Measurements from ENCODE around the gene MRPL33. TPM values are rescaled to one million over a fixed set of nuclear protein-coding genes. Genes with fewer than 3 reads are reported as not detected.

The MRPL33 gene
- polyA plus RNA-seq, 4 donors = 111 to 156 (median 127) TPM

DNA sequence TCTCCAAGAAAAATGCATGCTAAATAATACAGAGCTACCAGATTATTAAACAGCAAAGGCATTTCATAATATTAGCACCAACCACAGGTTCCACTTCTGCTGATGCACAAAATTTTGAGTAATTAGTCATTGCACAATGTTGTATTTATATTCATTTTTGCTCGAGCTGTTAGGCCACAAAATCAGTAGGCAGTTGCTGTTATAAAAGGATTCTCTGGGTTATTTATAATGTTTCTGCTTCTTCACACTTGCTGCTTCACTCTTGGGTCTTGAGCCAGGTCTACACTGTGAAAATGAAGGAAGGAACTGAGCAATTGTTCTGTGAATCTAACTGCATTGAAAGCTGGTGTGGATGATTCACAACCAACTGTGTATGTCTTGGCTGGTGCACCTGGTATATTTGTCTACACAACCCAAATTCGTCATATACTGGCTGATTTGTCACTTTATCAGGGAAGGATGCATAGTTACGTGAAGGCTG, 38.3 kb downstream of the MRPL33 start:
- H3K27ac ChIP-seq (ENCODE audit: low read depth in 1 of 3, low read length in 2 of 3) = no peak overlapping the region

GRCh38 chr2:27810455-27810854, 38.9 kb downstream of the MRPL33 start:
- Histone ChIP-seq H3K4me1 (ENCODE audit: control insufficient read depth in 3 of 3, insufficient read depth in 2 of 3, low read depth in 1 of 3, low read length in 2 of 3) (no peaks in the 10 kb centered on the region), H3K27ac (ENCODE audit: low read depth in 1 of 3, low read length in 2 of 3) (no peak overlapping the region), H3K36me3 (ENCODE audit: control insufficient read depth in 3 of 3, insufficient read depth in 2 of 3, low read depth in 1 of 3, low read length in 3 of 3) (peaks cover 0 to 15% (median 0%) of the 10 kb centered on the region in 3 donors), H3K27me3 (ENCODE audit: control insufficient read depth in 3 of 3, insufficient read depth in 3 of 3, low read length in 3 of 3) (no peaks in the 10 kb centered on the region), H3K4me3 (ENCODE audit: low read depth in 1 of 3, low read length in 3 of 3) (no peak overlapping the region), H3K9me3 (ENCODE audit: control insufficient read depth in 2 of 2, insufficient read depth in 1 of 2, low read depth in 1 of 2, low read length in 1 of 2) (no peaks in the 10 kb centered on the region)
- FAIRE-seq (no peak), DNase-seq (no peak)
- WGBS, 3 donors = 87 to 99% (median 91%) methylated on average over 3 of the region's 3 CpGs

More for the DNA sequence above, 38.3 kb downstream of the MRPL33 start:
- WGBS, 3 donors = 64 to 83% (median 67%) methylated on average over 3 of the region's 3 CpGs
- FAIRE-seq = no peak
- H3K36me3 ChIP-seq (ENCODE audit: control insufficient read depth in 3 of 3, insufficient read depth in 2 of 3, low read depth in 1 of 3, low read length in 3 of 3) = peaks cover 0 to 16% (median 0%) of the 10 kb centered on the region in 3 donors
- DNase-seq = no peak
- H3K4me3 ChIP-seq (ENCODE audit: low read depth in 1 of 3, low read length in 3 of 3) = no peak overlapping the region
- H3K27me3 ChIP-seq (ENCODE audit: control insufficient read depth in 3 of 3, insufficient read depth in 3 of 3, low read length in 3 of 3) = no peaks in the 10 kb centered on the region
- H3K4me1 ChIP-seq (ENCODE audit: control insufficient read depth in 3 of 3, insufficient read depth in 2 of 3, low read depth in 1 of 3, low read length in 2 of 3) = no peaks in the 10 kb centered on the region
- H3K9me3 ChIP-seq (ENCODE audit: control insufficient read depth in 2 of 2, insufficient read depth in 1 of 2, low read depth in 1 of 2, low read length in 1 of 2) = no peaks in the 10 kb centered on the region

DNA sequence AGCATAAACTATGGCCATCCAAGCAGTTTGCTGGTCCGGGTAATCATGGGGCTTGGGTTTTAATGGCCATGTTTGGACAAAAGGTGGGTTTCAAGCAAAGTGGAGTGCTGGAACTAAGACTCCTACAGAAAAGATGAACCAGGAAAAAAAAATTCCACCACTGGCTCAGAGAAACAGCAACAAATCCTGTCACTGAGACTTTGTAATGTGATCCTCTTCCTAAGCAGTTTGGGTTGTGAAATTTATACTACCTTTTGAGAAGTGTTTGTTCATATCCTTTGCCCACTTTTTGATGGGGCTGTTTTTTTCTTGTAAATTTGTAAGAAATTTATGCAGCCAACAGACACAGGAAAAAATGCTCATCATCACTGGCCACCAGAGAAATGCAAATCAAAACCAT, 40.2 kb downstream of the MRPL33 start:
- Histone ChIP-seq H3K27me3 (ENCODE audit: control insufficient read depth in 3 of 3, insufficient read depth in 3 of 3, low read length in 3 of 3) (no peaks in the 10 kb centered on the region), H3K27ac (ENCODE audit: low read depth in 1 of 3, low read length in 2 of 3) (no peak overlapping the region), H3K4me3 (ENCODE audit: low read depth in 1 of 3, low read length in 3 of 3) (no peak overlapping the region), H3K36me3 (ENCODE audit: control insufficient read depth in 3 of 3, insufficient read depth in 2 of 3, low read depth in 1 of 3, low read length in 3 of 3) (peaks cover 0 to 10% (median 0%) of the 10 kb centered on the region in 3 donors), H3K9me3 (ENCODE audit: control insufficient read depth in 2 of 2, insufficient read depth in 1 of 2, low read depth in 1 of 2, low read length in 1 of 2) (no peaks in the 10 kb centered on the region), H3K4me1 (ENCODE audit: control insufficient read depth in 3 of 3, insufficient read depth in 2 of 3, low read depth in 1 of 3, low read length in 2 of 3) (no peaks in the 10 kb centered on the region)
- WGBS, 3 donors = 96 to 100% (median 100%) methylated on average over 1 of the region's 1 CpG
- FAIRE-seq (no peak), DNase-seq (no peak)

- Histone ChIP-seq H3K9me3 (ENCODE audit: control insufficient read depth in 2 of 2, insufficient read depth in 1 of 2, low read depth in 1 of 2, low read length in 1 of 2) (peaks cover 1 to 3% of the 10 kb centered on the region in 2 donors), H3K36me3 (ENCODE audit: control insufficient read depth in 3 of 3, insufficient read depth in 2 of 3, low read depth in 1 of 3, low read length in 3 of 3) (peaks cover 0 to 7% (median 3%) of the 10 kb centered on the region in 3 donors), H3K4me3 (ENCODE audit: low read depth in 1 of 3, low read length in 3 of 3) (no peak overlapping the region), H3K27me3 (ENCODE audit: control insufficient read depth in 3 of 3, insufficient read depth in 3 of 3, low read length in 3 of 3) (no peaks in the 10 kb centered on the region), H3K4me1 (ENCODE audit: control insufficient read depth in 3 of 3, insufficient read depth in 2 of 3, low read depth in 1 of 3, low read length in 2 of 3) (no peaks in the 10 kb centered on the region), H3K27ac (ENCODE audit: low read depth in 1 of 3, low read length in 2 of 3) (no peak overlapping the region)
- DNase-seq (peak; percentile 27 to 51), FAIRE-seq (no peak)
- WGBS, 3 donors = 20 to 50% (median 42%) methylated on average over 1 of the region's 1 CpG
Observed at GRCh38 chr2:27814758-27815157, 43.2 kb downstream of the MRPL33 start.

GRCh38 chr2:27815860-27816438, 44.4 kb downstream of the MRPL33 start:
- Histone ChIP-seq H3K36me3 (ENCODE audit: control insufficient read depth in 3 of 3, insufficient read depth in 2 of 3, low read depth in 1 of 3, low read length in 3 of 3) (peaks cover 0 to 11% (median 4%) of the 10 kb centered on the region in 3 donors), H3K4me3 (ENCODE audit: low read depth in 1 of 3, low read length in 3 of 3) (no peak overlapping the region), H3K27ac (ENCODE audit: low read depth in 1 of 3, low read length in 2 of 3) (no peak overlapping the region), H3K27me3 (ENCODE audit: control insufficient read depth in 3 of 3, insufficient read depth in 3 of 3, low read length in 3 of 3) (no peaks in the 10 kb centered on the region), H3K4me1 (ENCODE audit: control insufficient read depth in 3 of 3, insufficient read depth in 2 of 3, low read depth in 1 of 3, low read length in 2 of 3) (no peaks in the 10 kb centered on the region), H3K9me3 (ENCODE audit: control insufficient read depth in 2 of 2, insufficient read depth in 1 of 2, low read depth in 1 of 2, low read length in 1 of 2) (peaks cover 1 to 3% of the 10 kb centered on the region in 2 donors)
- FAIRE-seq (no peak), DNase-seq (no peak)
- WGBS, 3 donors = 88 to 99% (median 94%) methylated on average over 4 of the region's 4 CpGs

GRCh38 chr2:27822049-27822448, 50.5 kb downstream of the MRPL33 start:
- H3K36me3 ChIP-seq (ENCODE audit: control insufficient read depth in 3 of 3, insufficient read depth in 2 of 3, low read depth in 1 of 3, low read length in 3 of 3) = peaks cover 0 to 15% (median 15%) of the 10 kb centered on the region in 3 donors
- peak overlapping the region in 1 of 3 donors; percentile 50 for H3K27ac ChIP-seq (ENCODE audit: low read depth in 1 of 3, low read length in 2 of 3)
- H3K4me3 ChIP-seq (ENCODE audit: low read depth in 1 of 3, low read length in 3 of 3) = no peak overlapping the region
- FAIRE-seq = no peak
- peak in 1 of 2 donors; percentile 60 for DNase-seq
- no peaks in the 10 kb centered on the region for H3K27me3 ChIP-seq (ENCODE audit: control insufficient read depth in 3 of 3, insufficient read depth in 3 of 3, low read length in 3 of 3)
- 96 to 100% (median 96%) methylated on average over 1 of the region's 1 CpG for WGBS, 3 donors
- H3K4me1 ChIP-seq (ENCODE audit: control insufficient read depth in 3 of 3, insufficient read depth in 2 of 3, low read depth in 1 of 3, low read length in 2 of 3) = peaks cover 0 to 7% (median 0%) of the 10 kb centered on the region in 3 donors
- H3K9me3 ChIP-seq (ENCODE audit: control insufficient read depth in 2 of 2, insufficient read depth in 1 of 2, low read depth in 1 of 2, low read length in 1 of 2) = peaks cover 1 to 7% of the 10 kb centered on the region in 2 donors

DNA sequence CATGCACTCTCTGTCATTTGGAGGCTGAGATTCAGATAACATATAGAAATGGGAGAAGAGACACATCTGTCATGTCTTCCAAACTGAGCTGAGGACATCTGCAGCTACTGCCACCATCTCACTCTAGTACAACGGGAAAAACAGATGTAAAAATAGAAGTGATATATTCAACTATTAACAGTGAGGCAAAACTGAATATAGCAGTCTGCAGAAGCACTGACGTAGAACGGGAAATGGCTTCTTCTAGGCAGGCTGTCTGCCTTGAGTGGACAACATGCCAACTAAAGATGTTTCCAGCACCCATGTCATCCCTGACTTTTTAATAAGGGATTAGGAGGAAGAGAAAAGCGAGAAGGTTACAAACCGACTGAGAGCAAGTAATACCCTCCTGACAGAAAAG, 51.6 kb downstream of the MRPL33 start:
- H3K27ac ChIP-seq (ENCODE audit: low read depth in 1 of 3, low read length in 2 of 3) = no peak overlapping the region
- peaks cover under 1 to 17% (median 12%) of the 10 kb centered on the region in 3 donors for H3K36me3 ChIP-seq (ENCODE audit: control insufficient read depth in 3 of 3, insufficient read depth in 2 of 3, low read depth in 1 of 3, low read length in 3 of 3)
- H3K9me3 ChIP-seq (ENCODE audit: control insufficient read depth in 2 of 2, insufficient read depth in 1 of 2, low read depth in 1 of 2, low read length in 1 of 2) = peaks cover 1 to 7% of the 10 kb centered on the region in 2 donors
- DNase-seq = no peak
- no peaks in the 10 kb centered on the region for H3K27me3 ChIP-seq (ENCODE audit: control insufficient read depth in 3 of 3, insufficient read depth in 3 of 3, low read length in 3 of 3)
- peaks cover 0 to 7% (median 0%) of the 10 kb centered on the region in 3 donors for H3K4me1 ChIP-seq (ENCODE audit: control insufficient read depth in 3 of 3, insufficient read depth in 2 of 3, low read depth in 1 of 3, low read length in 2 of 3)
- H3K4me3 ChIP-seq (ENCODE audit: low read depth in 1 of 3, low read length in 3 of 3) = no peak overlapping the region
- WGBS, 3 donors = 78 to 93% (median 89%) methylated on average over 5 of the region's 5 CpGs
- no peak for FAIRE-seq

DNA sequence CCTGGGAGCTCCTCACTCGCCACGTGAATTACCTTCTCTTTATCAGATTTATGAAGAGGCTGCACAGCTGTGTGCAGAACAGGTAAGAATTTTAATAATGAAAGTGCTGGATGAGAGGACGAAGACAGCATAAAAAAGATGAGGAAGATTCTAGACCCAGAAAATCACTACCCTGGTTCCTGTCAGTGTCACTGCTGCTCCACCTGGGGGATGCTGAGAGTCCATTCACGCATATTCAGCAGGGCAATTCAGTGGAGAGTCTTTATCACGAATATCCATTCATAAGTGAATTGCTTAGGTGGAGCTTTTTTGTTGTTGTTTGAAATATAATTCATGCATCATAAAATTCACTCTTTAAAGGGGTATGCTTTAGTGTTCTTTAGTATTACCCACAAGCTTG, 52.0 kb downstream of the MRPL33 start:
- peaks cover 1 to 7% of the 10 kb centered on the region in 2 donors for H3K9me3 ChIP-seq (ENCODE audit: control insufficient read depth in 2 of 2, insufficient read depth in 1 of 2, low read depth in 1 of 2, low read length in 1 of 2)
- peaks cover 0 to 7% (median 0%) of the 10 kb centered on the region in 3 donors for H3K4me1 ChIP-seq (ENCODE audit: control insufficient read depth in 3 of 3, insufficient read depth in 2 of 3, low read depth in 1 of 3, low read length in 2 of 3)
- 87 to 93% (median 88%) methylated on average over 5 of the region's 5 CpGs for WGBS, 3 donors
- FAIRE-seq = no peak
- no peak overlapping the region for H3K4me3 ChIP-seq (ENCODE audit: low read depth in 1 of 3, low read length in 3 of 3)
- no peaks in the 10 kb centered on the region for H3K27me3 ChIP-seq (ENCODE audit: control insufficient read depth in 3 of 3, insufficient read depth in 3 of 3, low read length in 3 of 3)
- DNase-seq = no peak
- H3K27ac ChIP-seq (ENCODE audit: low read depth in 1 of 3, low read length in 2 of 3) = no peak overlapping the region
- H3K36me3 ChIP-seq (ENCODE audit: control insufficient read depth in 3 of 3, insufficient read depth in 2 of 3, low read depth in 1 of 3, low read length in 3 of 3) = peaks cover 2 to 15% (median 12%) of the 10 kb centered on the region in 3 donors
